GM12872 (cell line): ENCODE results near the gene PLEKHA8.

Source experiments
- CTCF ChIP-seq: IDR thresholded peaks from 3 replicates; pipeline ENCODE4 v1.5.1; 2011; ENCODE audit warnings: low read depth, mild to moderate bottlenecking, low read length, moderate library complexity; ENCODE audit not compliant: insufficient read depth

The PLEKHA8 gene

GRCh38 chr7:30028216-30028748 lies at the start of gene PLEKHA8:
TSS of gene PLEKHA8 (plus strand) at chr7:30028412. CDS start at chr7:30028763, 351 bp downstream.
- TF ChIP-seq CTCF = no peak

- TF ChIP-seq CTCF = no peak
Observed at GRCh38 chr7:29980151-29980550, 48.1 kb upstream of the PLEKHA8 start.

- no peak for TF ChIP-seq CTCF
Observed at GRCh38 chr7:29987083-29987482, 41.1 kb upstream of the PLEKHA8 start.

GRCh38 chr7:29987811-29988317 lies 40.3 kb upstream of the PLEKHA8 start:
- no peak for TF ChIP-seq CTCF

GRCh38 chr7:29988424-29989256 lies 39.6 kb upstream of the PLEKHA8 start:
- TF ChIP-seq CTCF = no peak

GRCh38 chr7:29989257-29989995 lies 38.8 kb upstream of the PLEKHA8 start, which contains the start of gene SCRN1:
TSS of gene SCRN1 (minus strand) at chr7:29989801. CDS start at chr7:29969067, 20,734 bp downstream.
- TF ChIP-seq CTCF = peak; percentile 8; the same call in 1 of the 3 replicates

- TF ChIP-seq CTCF = no peak
Observed at GRCh38 chr7:29990931-29991330, 37.3 kb upstream of the PLEKHA8 start.
